ENCODE measurements around the gene MAP10.

The MAP10 gene

GRCh38 chr1:232853994-232854797 is 49.0 kb downstream of the MAP10 start:
- no peak for DNase-seq (ENCODE audit: low spot score)

- no peak for DNase-seq (ENCODE audit: low spot score)
Observed at GRCh38 chr1:232854798-232855159, 49.6 kb downstream of the MAP10 start.

GRCh38 chr1:232856541-232856940 is 51.3 kb downstream of the MAP10 start:
- no peak for DNase-seq (ENCODE audit: low spot score)
